ENCODE measurements around the gene FGFBP3. TPM values are rescaled to one million over a fixed set of nuclear protein-coding genes. Genes with fewer than 3 reads are reported as not detected.

The FGFBP3 gene
- total RNA-seq, 1 donor from 2014 or later = 6.6 TPM

DNA sequence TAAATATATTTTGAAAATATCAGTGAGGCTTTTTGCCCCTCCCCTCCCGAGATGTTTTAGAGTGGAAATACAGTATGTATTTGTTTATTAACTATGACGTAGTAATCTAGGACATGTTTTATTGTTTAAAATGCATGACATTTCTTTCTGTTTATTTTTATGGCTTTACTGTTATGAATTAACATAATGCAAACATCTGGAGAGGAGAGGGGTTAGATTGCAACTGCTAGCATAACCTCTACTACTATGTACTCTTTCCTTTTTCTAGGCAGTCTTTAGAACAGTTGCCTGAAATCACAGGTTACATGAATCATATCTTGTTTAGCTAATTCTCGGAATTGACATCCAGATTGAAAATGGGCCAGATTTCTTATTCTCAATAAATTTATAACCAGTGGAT lies 21.7 kb upstream of the FGFBP3 start:
- Histone ChIP-seq H3K36me3 (peaks cover 0 to 17% of the 10 kb centered on the region in 2 donors), H3K27ac (no peak overlapping the region), H3K27me3 (no peaks in the 10 kb centered on the region), H3K4me3 (no peak overlapping the region), H3K9me3 (no peaks in the 10 kb centered on the region), H3K4me1 (peaks cover 0 to 7% of the 10 kb centered on the region in 2 donors)
- no peak for DNase-seq (ENCODE audit: low spot score in 2 of 2)
- TF ChIP-seq, protein P1, sequence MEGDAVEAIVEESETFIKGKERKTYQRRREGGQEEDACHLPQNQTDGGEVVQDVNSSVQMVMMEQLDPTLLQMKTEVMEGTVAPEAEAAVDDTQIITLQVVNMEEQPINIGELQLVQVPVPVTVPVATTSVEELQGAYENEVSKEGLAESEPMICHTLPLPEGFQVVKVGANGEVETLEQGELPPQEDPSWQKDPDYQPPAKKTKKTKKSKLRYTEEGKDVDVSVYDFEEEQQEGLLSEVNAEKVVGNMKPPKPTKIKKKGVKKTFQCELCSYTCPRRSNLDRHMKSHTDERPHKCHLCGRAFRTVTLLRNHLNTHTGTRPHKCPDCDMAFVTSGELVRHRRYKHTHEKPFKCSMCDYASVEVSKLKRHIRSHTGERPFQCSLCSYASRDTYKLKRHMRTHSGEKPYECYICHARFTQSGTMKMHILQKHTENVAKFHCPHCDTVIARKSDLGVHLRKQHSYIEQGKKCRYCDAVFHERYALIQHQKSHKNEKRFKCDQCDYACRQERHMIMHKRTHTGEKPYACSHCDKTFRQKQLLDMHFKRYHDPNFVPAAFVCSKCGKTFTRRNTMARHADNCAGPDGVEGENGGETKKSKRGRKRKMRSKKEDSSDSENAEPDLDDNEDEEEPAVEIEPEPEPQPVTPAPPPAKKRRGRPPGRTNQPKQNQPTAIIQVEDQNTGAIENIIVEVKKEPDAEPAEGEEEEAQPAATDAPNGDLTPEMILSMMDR (IDR thresholded peaks at IDR 0.05) = no peak
- intact Hi-C loops (cut with DNase I) = no loop called here

DNA sequence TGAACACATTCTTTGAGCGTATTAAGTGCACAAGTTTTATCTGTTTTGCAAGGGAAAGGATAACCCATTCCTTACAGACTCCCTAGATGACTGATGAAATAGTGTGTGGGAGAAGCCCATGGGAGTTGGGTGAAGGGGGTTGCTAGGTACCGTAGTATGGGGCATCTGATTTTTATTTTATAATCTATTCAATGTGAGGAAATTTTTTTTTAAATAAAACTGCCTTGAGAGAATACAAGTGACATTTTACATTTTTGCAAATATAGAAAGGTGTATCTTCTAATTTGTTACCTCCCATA lies 15.7 kb upstream of the FGFBP3 start:
- intact Hi-C loops (cut with DNase I) = no loop called here
- Histone ChIP-seq H3K4me3 (peak overlapping the region; percentile 89 to 97), H3K27ac (no peak overlapping the region), H3K4me1 (peaks cover 2 to 13% of the 10 kb centered on the region in 2 donors), H3K36me3 (no peaks in the 10 kb centered on the region), H3K27me3 (no peaks in the 10 kb centered on the region), H3K9me3 (no peaks in the 10 kb centered on the region)
- TF ChIP-seq, protein P1 (IDR thresholded peaks at IDR 0.05) = no peak
- no peak for DNase-seq (ENCODE audit: low spot score in 2 of 2)

DNA sequence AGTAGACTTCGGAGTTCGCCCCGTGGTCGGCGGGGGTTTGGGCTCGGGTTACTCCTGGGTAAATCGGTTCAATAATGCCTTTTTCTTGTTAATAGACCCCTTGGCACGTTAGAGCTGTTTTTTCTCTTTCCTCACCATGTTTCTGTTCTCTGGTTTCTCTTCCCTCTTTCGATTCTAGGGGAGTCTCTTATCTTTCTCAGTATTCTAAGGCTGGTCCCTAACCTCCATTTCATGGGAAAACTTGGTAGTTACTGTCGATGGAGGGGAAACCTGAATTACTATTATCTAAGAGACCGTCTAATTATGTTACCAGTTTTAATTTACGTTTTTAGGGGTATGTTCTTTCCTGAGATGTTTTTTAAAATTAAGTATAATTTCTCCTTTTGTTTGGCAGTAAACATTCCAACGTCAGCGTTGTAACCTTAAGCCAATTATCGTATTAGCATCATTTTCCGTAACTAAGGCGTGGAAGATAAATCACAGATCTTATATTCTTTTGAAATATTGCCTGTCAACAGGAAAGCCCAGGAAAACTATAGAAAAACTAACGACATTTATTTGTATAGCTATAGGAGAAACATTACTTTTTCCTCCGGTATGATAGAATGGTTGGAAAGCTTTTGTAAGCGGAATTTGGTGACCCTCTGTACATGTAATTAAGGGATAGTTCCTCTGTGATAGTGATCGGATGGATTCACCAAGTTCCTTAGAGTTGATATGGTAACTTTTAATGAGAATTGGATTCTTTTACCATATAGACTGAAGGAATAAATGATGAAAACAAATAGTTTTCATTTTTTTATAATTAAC lies 15.1 kb upstream of the FGFBP3 start:
- H3K27me3 ChIP-seq = no peaks in the 10 kb centered on the region
- peak overlapping the region; percentile 94 to 98 for H3K27ac ChIP-seq
- no peaks in the 10 kb centered on the region for H3K9me3 ChIP-seq
- DNase-seq (ENCODE audit: low spot score in 2 of 2) = no peak
- TF ChIP-seq, protein P1 (IDR thresholded peaks at IDR 0.05) = no peak
- H3K4me3 ChIP-seq = peak overlapping the region; percentile 89 to 97
- intact Hi-C loops (cut with DNase I) = loop anchor here (5.0 kb wide), 3 partner anchors 42 to 292 kb away; partner anchors contain the start of genes PPP1R3C and TNKS2
- H3K36me3 ChIP-seq = no peaks in the 10 kb centered on the region
- H3K4me1 ChIP-seq = peaks cover 2 to 13% of the 10 kb centered on the region in 2 donors

DNA sequence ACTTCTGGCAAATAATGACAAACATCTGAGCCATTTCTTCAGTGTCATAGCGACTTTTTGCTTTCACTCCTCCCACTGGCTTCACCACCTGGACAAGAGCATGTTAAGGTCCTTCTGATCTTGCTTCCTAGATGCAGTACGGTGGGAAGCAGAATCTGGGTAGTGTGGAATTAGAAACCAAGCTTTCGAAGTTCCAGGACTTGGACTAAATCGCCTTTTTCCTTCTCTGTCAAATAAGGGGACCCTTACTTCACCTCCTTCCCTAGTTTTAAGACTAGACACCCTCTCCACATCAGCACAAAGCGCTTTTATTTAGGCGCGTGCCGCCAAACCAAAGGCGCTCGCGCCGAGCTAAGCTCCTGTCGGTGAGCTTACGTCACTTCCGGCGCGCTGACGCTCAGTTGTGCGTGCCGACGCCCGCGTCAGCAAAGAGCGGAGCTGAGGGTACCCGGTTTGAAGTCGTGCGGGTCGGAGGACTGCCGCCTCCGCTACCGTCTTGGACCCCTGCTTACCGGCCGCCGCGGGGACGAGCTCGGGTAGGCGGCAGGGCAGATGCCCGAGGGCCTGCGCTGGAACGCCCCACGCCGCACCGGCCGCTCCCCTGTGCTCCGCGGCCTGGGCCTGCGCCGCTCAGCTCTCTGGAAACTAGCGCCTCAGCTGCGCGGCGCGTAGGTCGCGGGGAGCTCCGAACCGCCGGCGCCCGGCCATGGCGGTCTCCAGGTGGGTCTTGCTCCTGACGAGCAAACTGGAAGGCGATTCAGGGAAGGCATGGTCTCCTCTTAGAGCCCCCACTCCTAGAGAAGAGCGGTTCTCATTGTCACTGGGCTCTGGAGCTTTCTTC lies 14.3 kb upstream of the FGFBP3 start, which contains the start of gene BTAF1:
Gene BTAF1 (plus strand): TSS at position 400 of the 841 bp plus-strand sequence. CDS start 307 bp downstream, at position 707.
- intact Hi-C loops (cut with DNase I) = loop anchor here (5.0 kb wide), 3 partner anchors 41 to 291 kb away; partner anchors contain the start of genes PPP1R3C and TNKS2
- TF ChIP-seq, protein P1 (IDR thresholded peaks at IDR 0.05) = no peak
- peak within 1 kb of the TSS; percentile 89 to 97 for H3K4me3 ChIP-seq
- H3K27me3 ChIP-seq = no peaks in the 10 kb centered on the region
- peak within 1 kb of the TSS; percentile 94 to 98 for H3K27ac ChIP-seq
- H3K4me1 ChIP-seq = peaks cover 2 to 10% of the 10 kb centered on the region in 2 donors
- no peaks in the 10 kb centered on the region for H3K9me3 ChIP-seq
- no peaks in the 10 kb centered on the region for H3K36me3 ChIP-seq
- peak; percentile 52 to 94 for DNase-seq (ENCODE audit: low spot score in 2 of 2)

DNA sequence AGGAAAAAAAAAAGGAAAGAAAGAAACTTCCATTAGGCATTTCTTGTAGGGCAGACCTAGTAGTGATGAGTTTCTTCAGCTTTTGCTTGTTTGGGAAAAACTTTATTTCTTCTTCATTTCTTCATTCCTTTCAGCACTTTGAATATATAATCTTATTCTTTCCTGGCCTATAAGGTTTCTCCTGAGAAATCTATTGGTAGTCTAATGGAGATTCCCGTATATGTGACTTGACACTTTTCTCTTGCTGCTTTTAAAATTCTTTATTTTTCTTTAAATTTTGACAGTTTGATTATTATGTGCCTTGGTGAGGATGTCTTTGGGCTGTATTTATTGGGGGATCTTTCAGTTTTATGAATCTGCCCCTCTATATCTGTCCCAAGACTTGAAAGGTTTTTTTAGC lies 10.4 kb upstream of the FGFBP3 start:
- no peaks in the 10 kb centered on the region for H3K4me1 ChIP-seq
- no peak overlapping the region for H3K4me3 ChIP-seq
- no peaks in the 10 kb centered on the region for H3K9me3 ChIP-seq
- H3K27ac ChIP-seq = no peak overlapping the region
- TF ChIP-seq, protein P1 (IDR thresholded peaks at IDR 0.05) = no peak
- H3K27me3 ChIP-seq = no peaks in the 10 kb centered on the region
- intact Hi-C loops (cut with DNase I) = loop anchor here (5.0 kb wide), 3 partner anchors 37 to 287 kb away; partner anchors contain the start of genes PPP1R3C and TNKS2
- DNase-seq (ENCODE audit: low spot score in 2 of 2) = no peak
- H3K36me3 ChIP-seq = no peaks in the 10 kb centered on the region
